NCI-H2227 treated with DMSO at 0.1 percent for 48 hours (cell line): ENCODE data around the gene GABRG2.
"Not testable (repeated sequence)": the region's sequence is repeated elsewhere in the genome, so short reads cannot be mapped to it uniquely, and the experiment has no call there.

Source experiments
- DNase-seq: peaks from one replicate; lab custom pipeline; 2025; lab: John Stamatoyannopoulos, UW

Gene GABRG2

DNA sequence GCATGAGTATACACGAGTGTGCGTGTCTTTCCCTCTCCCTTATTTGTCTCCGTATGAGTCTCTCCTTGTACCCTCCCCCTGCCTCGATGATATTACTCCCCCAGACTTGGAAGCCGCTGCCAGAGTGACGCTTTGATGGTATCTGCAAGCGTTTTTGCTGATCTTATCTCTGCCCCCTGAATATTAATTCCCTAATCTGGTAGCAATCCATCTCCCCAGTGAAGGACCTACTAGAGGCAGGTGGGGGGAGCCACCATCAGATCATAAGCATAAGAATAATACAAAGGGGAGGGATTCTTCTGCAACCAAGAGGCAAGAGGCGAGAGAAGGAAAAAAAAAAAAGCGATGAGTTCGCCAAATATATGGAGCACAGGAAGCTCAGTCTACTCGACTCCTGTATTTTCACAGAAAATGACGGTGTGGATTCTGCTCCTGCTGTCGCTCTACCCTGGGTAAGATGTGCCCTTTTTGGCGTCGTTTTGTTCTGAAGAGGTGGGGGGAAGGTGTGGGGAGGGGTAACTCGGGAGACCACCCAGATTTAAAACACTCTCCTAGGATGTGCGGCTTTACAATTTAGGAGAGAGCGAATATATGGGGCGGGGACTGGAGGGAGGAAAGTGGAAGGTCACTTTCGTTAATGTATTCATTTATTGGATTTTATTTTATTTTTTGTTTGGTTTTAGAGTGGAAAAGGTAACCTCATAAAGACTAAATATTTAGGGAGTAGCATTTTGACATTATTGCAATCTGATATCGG, at the start of gene GABRG2:
GABRG2 (plus strand) TSS at position 119 of the 757 bp plus-strand sequence; CDS start at position 346, 227 bp downstream.
- DNase-seq, result no peak

DNA sequence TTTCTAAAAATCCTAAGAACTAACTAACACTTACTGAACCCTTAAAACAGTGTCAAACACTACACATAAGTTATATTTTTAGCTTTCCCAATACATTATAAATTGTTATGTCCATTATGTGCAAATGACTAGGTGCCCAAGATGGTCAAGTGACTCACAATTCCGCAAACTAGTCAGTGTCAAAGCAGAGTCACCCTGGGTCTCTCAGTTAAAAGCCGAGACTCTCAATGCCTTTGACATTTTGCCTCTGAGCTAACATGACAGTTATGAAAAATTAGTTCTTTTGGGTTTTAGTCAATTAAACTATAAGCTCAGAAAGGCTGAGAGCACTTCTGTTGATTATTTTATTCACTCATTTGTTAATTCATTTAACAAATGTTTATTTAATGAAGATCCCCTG, 42.3 kb upstream of the GABRG2 start:
- DNase-seq, result no peak

DNA sequence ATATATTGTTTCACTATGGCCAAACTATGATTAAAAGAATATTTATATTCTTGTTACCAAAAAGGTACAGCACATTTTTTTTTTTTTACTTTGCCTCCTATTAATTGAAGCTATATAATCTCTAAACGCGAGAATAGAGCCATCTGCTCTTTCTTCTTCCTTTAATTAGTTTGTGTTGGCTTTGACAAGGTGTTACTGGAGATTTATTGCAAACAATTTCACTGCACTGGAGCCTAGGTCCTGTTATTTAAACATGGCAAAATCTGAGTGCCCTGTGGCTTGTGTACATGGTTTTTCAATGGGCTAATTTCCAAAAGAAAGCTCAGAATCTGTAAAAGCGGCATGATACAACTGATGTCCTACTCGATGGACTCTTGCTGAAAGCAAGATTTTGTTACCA, 40.8 kb upstream of the GABRG2 start:
- DNase-seq, result no peak

DNA sequence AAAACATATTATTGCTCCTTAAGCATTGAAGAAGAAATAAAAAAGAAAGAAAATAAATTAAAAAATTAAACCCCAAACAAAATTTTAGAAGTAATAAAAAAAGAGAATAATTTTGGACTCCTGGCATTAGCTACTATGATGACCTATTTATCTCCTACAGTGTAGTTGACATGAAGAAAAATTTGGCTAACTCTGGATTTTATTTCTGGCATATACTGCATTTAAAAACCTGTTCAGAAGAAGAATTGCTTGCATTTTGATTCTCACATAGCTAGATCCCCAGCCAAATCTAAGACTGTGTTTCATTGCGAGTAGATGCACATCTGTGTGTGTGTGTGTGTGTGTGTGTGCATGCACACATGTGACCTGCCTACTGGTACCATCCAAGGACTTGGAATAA, 30.1 kb upstream of the GABRG2 start:
- DNase-seq, result no peak

DNA sequence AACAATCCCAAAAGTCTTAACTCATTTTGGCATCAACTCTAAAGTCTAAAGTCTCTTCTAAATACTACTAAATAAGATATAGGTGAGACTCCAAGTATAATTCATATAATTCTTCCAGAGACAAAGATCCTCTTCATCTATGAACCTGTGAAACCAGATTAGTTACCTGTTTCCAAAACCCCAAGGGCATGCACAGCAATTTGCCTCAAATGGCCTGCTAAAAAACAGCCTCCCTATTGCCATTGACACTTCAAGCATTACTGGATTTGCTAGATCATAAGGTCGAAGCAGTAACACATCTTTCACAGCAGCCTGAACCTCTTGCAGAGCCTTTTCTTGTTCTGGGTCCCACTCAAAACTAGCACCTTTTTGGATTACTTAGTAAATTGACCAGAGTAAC, 20.3 kb upstream of the GABRG2 start:
- DNase-seq, result no peak

DNA sequence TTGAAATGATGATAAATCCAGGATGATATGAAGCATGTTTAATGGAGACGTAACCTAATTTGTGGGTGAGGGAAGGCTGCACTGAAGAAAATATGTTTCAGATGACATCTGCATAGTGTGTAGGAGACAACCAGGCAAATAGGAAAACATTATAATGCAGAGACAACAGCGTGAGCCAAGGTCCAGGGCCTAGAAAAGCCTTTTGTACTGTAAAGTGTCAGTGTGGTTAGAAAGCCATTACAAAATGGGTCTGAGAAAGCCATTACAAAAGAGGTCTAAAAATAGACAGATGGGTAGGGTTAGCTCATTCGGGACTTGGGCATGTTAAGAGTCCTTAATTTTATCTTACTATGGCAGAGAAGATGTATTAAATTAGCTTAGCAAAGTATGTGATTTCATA, 14.9 kb upstream of the GABRG2 start:
- DNase-seq, result no peak

DNA sequence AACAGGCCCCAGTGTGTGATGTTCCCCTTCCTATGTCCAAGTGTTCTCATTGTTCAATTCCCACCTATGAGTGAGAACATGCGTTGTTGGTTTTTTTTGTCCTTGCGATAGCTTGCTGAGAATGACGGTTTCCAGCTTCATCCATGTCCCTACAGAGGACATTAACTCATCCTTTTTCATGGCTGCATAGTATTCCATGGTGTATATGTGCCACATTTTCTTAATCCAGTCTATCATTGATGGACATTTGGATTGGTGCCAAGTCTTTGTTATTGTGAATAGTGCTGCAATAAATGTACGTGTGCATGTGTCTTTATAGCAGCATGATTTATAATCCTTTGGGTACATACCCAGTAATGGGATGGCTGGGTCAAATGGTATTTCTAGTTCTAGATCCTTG, 12.5 kb upstream of the GABRG2 start:
- not testable (repeated sequence) for DNase-seq

DNA sequence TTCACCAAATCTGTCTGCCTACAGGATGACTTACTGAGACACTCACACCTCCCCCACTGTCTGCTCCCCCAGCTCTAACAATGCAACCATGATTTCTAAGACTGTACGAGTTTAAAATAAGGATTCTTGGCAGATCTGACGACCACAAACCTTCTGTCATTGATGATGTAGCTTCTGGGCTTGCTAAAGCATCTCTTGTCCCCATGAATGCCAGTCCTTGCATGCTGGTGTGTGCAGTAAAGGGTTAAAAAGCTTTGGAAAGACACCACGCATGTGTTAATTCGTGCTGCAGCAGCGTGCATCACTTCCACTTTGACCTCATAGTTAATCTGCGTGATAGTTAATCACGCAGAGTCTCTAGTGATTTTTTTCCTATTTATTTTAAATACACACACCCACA, 411 bp upstream of the GABRG2 start:
- DNase-seq, result no peak

DNA sequence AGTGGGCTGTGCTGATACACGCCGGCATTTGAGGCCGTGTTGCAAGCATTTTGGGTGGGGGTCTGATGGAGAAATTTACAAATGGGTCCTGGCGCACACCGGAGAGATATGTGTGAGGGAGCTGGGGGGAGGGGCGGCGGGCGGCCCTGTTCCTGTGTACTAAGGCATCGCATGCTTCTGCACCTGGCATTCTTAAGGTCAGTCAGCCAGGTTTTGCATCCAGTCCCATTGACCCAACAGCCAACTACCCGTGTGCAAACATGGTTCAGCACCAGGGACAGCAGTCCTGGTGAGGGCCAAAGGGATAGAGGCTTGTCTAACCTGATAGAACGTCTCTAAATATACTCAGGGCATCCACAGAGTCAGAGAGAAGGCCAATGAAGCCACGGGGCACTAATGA, 839 bp downstream of the GABRG2 start:
- DNase-seq, result no peak

DNA sequence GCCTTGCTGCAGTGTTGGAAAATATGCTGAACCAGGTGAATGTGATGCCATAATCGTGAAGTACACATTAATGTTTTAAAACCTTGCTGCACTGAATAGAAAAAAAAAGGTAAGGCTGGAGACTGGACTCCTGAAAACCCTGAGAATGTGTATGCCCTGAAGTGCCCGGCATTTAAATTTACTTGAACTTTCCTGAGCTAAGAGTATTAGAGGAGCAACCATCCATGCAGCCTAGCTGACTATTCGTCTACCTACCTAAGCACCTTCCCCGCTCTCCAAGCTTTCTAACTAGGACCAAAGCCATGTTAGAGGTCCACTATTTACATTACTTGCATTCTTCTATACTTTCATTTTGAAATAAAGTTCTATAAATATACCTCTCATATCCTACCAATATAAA, 1.4 kb downstream of the GABRG2 start:
- DNase-seq, result no peak

DNA sequence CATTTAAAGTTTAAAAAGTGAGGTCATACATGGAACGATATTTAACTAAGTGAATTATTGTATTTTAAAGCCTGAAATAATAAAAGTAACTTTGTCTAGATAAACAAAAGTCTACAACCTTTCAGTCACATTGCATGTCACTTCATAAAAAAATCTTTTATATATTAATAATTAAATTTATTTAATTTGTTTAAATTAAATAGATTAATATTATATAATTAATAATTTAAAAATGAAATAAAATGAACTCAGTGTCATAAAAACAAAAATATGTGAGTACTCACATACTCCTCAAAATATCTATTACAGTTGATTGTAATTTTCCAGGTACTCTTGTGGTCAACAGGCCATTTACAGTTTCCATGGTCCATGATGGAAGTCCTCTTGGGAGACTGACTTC, 11.2 kb downstream of the GABRG2 start:
- DNase-seq, result no peak

DNA sequence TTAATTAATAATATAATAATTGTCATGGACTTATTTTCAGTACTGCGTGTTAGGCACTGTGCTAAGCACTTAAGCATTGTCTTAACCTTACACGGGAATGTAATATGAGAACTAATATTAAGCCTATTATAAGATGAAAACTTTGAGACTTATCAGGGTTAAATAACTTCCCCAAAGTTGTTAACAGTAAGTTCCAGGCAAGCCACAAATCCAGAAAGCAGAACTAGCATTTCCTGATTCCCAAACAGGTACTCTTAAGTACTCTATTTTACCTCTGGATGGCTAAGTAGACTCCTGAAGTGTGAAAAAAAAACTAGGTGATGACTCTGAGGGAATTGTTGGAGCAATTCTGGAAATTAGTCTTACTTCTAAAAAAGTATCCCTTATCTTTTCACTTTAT, 23.8 kb downstream of the GABRG2 start:
- no peak for DNase-seq

DNA sequence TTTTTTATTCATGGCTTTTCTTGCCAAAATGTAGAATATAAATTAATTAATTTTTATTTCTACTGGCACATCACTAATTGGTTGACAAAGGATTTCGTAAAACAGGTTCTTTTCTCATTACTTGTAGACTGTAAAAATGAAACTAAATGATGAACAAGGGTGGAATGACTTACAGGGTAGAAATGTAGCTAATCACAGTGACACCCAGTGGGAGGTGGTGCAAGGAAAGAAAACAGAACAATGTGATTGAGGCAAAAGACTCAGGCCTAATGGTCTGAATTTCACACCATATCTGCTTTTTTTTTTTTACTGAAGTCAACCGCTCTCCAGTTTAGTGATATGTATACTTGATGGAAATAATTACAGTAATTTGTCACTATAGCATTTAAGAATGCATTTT, 28.9 kb downstream of the GABRG2 start:
- no peak for DNase-seq

DNA sequence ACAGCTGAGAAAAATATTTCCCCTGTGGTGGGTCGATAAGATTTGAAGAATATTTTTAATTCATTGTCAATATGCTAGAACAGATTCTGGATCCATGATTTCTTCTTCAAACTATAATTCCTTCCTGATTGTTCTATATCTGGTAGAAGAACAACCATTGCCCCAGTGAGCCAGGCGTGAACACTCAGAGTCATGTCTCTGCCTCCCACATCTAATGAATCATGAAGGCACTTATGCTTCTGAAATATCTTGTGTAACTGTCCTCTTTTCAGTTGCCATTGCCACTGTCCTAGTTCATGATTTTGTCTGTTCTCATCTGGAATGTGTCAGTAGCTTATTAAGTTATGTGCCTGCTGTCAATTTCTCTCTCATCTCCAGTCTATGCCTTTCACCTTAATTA, 40.0 kb downstream of the GABRG2 start:
- DNase-seq, result no peak

DNA sequence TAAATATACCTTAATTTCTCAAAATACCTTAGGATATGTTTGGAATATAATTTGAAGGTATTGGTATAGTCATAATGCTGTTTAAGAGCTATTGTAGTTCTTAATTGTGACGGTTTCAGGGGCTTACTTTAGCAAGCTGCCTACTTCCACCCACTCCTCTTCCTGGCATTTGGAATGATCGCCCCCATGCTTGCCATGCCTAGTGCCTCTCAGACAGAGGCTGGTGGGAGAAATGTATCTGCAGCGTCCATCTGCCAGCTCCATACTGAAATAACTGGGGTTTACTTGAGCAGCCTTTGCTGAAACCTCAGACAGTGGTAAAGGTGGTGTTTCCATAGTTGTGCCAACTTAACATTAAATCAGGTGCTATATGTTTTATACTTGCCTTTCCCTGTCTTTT, 52.2 kb downstream of the GABRG2 start:
- no peak for DNase-seq

DNA sequence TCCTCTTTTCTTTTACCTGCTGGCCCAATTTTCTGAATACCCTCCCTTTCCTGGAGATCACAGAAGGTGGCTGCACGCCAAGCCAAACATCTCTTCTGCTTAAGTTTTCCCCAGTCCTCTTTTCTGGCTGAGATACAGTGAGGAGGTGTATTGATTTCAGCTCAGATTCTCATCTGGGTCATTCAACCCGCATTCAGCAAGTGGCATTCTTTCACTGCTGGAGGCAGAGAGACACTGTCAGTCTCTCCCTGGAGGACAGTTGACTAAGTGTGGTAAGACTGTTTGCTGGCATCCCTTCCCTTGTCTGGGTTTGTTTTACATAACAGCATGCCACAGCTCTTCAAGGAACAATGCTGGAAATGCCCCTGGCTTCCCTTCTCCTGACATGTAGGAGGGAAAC, 60.5 kb downstream of the GABRG2 start:
- no peak for DNase-seq

DNA sequence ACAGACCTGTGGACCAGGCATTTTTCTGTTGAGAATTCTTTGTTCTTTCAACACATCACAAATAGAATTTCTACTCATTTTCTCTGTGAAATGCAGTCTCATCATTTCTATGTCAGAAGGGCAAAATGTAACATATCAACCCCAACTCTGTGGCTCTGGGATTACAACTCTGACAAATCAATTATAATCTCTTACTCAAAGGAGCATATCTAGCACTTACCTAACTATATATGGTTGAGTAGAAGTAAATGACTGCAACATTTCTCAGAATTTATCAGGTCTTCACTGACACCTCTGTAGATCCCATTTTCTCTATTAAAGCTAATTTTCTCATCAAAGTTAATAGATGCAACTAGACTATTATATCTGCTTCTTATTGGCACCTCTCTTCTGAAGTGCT, 64.8 kb downstream of the GABRG2 start:
- no peak for DNase-seq

DNA sequence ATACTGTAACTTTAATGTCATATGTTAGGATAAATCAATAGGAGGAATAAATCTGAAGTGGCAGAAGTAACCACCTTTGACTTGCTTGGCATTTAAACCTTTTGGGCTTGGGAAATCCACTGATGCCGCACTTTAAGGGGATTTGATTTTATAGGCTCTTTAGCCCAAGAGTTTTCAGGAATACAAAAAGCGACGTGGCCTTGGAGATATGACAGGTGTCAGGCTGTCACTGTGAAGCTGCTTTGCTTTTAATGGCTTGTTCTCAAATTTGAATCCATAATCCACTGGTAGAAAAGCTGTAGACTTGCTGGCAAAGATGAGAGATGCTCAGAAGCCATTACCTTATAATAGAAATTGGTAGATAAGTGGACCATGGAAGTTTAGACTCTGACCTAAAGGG, 71.6 kb downstream of the GABRG2 start:
- DNase-seq, result no peak

DNA sequence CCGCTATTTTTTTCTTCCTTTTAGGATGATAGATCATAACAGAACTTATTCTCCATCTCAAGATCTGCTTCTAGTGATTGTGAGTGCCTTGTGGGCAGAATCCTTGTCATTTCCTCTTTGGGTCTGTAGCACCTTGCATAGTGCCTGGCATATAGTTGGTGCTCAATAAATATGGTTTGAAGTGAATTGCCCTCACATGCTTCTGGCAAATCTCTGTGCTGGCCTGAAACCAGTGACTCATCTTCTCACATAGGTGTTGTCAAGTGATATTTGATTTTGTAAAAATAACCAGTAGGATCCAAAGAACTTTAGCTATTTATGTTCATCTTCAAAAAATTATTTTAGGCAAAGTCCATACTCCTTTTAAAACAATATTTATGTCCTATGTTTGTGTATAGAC, 86.7 kb downstream of the GABRG2 start:
- DNase-seq, result no peak

DNA sequence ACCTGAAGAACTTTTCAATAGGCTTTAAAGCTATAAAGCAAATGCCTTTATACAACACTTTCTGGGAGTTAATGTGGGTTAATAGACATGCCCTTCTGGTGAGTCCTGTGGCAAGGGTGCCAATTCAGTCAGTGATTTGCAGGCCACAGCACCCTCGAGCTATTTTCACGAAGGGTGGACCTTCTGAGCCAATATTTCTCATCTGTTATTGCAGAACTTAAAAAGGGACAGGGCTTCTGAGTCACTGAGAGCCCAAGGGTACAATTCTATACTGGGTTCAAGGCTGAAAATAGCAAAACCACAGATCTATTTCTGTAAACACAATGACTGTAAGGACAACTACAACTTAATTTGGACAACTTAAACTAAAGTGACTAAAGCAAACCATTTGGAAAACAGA, 92.8 kb downstream of the GABRG2 start:
- DNase-seq, result no peak

DNA sequence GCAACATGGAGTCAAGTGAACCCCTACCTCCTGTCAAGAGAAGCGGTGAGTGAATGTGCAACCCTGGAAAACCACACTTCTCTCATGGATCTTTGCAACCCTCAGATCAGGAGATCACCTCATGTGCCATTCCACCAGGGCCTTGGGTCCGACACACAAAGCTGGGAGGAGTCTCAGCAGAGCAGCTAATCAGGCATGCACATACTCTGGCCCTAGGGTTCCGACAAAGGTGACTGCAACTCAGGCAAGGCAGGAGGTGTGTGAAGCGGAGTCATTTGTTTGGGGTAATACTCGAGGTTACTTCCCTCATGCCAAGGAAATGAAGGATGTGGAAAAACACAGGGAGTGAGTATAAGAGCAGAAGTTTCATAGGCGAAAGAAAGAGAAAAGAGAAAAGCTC, 96.1 kb downstream of the GABRG2 start:
- no peak for DNase-seq

DNA sequence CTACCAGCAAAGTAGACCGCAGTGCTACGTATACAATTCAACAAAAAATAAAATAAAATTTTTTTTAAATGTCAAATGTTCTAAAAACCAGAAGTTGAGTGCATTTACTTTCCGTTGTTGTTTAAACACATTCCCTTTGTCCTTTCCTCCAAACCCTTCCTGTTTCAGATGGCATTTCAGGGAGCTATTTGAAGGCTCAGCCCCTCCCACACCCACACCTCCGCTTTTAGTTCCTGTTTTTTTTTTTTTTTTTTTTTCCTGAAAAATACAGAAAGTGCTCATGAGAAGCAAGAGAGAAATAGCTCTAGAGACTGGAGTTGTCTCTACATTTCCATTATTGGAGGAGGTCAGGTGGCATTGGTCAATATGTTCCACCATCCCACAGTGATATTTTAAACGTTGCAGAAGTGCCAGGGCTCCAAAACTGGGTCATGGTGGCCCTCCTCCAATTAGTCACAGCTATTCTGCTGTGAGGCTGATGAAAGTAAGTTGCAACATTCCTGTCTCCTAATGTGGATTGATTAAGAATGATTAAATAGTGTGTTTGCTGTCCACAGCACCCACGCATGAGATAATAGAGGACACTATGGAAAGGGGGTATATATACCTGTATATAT, 106.9 kb downstream of the GABRG2 start:
- DNase-seq, result no peak

DNA sequence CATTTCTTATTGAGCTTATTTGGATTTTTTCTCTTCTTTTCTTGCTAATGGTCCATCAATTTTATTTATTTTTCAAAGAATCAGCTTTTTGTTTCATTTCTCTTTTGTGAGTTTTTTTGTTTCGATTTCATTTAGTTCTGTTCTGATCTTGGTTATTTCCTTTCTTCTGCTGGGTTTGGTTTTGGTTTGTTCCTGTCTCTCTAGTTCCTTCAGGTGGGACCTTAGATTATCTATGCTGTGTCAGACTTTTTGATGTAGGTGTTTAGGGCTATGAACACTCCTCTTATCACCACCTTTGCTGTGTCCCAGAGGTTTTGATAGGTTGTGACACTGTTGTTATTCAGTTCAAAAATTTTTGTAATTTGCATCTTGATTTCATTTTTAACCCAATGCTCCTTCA, 119.8 kb downstream of the GABRG2 start:
- no peak for DNase-seq

DNA sequence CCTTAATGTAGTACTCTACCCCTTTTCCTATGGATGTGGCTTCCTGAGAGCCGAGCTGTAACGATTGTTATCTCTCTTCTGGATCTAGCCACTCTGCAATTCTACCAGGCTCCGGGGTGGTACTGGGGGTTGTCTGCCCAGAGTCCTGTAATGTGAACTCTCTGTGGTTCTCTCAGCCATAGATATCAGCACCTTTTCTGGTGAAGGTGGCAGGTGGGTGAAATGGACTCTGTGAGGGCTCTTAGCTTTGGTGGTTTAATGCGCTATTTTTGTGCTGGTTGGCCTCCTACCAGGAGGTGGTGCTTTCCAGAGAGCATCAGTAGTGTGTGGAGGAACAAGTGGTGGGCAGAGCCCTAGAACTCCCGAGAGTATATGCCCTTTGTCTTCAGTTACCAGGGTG, 122.1 kb downstream of the GABRG2 start:
- no peak for DNase-seq
